ENCODE data around the gene UBAC2. TPM values are rescaled to one million over a fixed set of nuclear protein-coding genes. Genes with fewer than 3 reads are reported as not detected.

UBAC2 gene
- total RNA-seq, 1 experiment from 2014 or later: 41.0 TPM

GRCh38 chr13:99432609-99433542, 232.2 kb downstream of the UBAC2 start:
- H3K27ac Mint-ChIP-seq (ENCODE audit: unreplicated experiment): no peak overlapping the region
- no peaks in the 10 kb centered on the region for H3K9me3 Mint-ChIP-seq (ENCODE audit: low read depth, unreplicated experiment)
- H3K27me3 Mint-ChIP-seq (ENCODE audit: unreplicated experiment): no peaks in the 10 kb centered on the region
- no TSS peak for BruUV-seq (replicated peaks)
- DNase-seq: no peak
- H3K4me3 Mint-ChIP-seq (ENCODE audit: low read depth, unreplicated experiment): peak overlapping the region; percentile 41
- no peak for TF ChIP-seq CTCF (IDR thresholded peaks at IDR 0.05; ENCODE audit: unreplicated experiment)
- H3K4me1 Mint-ChIP-seq (ENCODE audit: low read depth, unreplicated experiment): peaks cover 10% of the 10 kb centered on the region
- H3K36me3 Mint-ChIP-seq (ENCODE audit: insufficient read depth, unreplicated experiment): no peaks in the 10 kb centered on the region
- intact Hi-C loops (cut with micrococcal nuclease; ENCODE audit: unreplicated experiment): no loop called here
- CTCF ChIA-PET: no interaction called here

GRCh38 chr13:99433543-99434075, 233.0 kb downstream of the UBAC2 start:
- peaks cover 10% of the 10 kb centered on the region for H3K4me1 Mint-ChIP-seq (ENCODE audit: low read depth, unreplicated experiment)
- H3K4me3 Mint-ChIP-seq (ENCODE audit: low read depth, unreplicated experiment): no peak overlapping the region
- BruUV-seq (replicated peaks): no TSS peak
- CTCF ChIA-PET: no interaction called here
- no peaks in the 10 kb centered on the region for H3K9me3 Mint-ChIP-seq (ENCODE audit: low read depth, unreplicated experiment)
- intact Hi-C loops (cut with micrococcal nuclease; ENCODE audit: unreplicated experiment): no loop called here
- DNase-seq: no peak
- peaks cover 5% of the 10 kb centered on the region for H3K27me3 Mint-ChIP-seq (ENCODE audit: unreplicated experiment)
- no peak overlapping the region for H3K27ac Mint-ChIP-seq (ENCODE audit: unreplicated experiment)
- no peak for TF ChIP-seq CTCF (IDR thresholded peaks at IDR 0.05; ENCODE audit: unreplicated experiment)
- H3K36me3 Mint-ChIP-seq (ENCODE audit: insufficient read depth, unreplicated experiment): no peaks in the 10 kb centered on the region

- BruUV-seq (replicated peaks): no TSS peak
- Mint-ChIP-seq H3K4me3 (ENCODE audit: low read depth, unreplicated experiment) (no peak overlapping the region), H3K36me3 (ENCODE audit: insufficient read depth, unreplicated experiment) (no peaks in the 10 kb centered on the region), H3K27ac (ENCODE audit: unreplicated experiment) (no peak overlapping the region), H3K4me1 (ENCODE audit: low read depth, unreplicated experiment) (peaks cover 10% of the 10 kb centered on the region), H3K9me3 (ENCODE audit: low read depth, unreplicated experiment) (no peaks in the 10 kb centered on the region), H3K27me3 (ENCODE audit: unreplicated experiment) (peaks cover 12% of the 10 kb centered on the region)
- intact Hi-C loops (cut with micrococcal nuclease; ENCODE audit: unreplicated experiment): no loop called here
- DNase-seq: no peak
- TF ChIP-seq CTCF (IDR thresholded peaks at IDR 0.05; ENCODE audit: unreplicated experiment): no peak
- CTCF ChIA-PET: no interaction called here
These were observed 233.7 kb downstream of the UBAC2 start for GRCh38 chr13:99434258-99434788.

GRCh38 chr13:99435116-99435515, 234.5 kb downstream of the UBAC2 start:
- BruUV-seq (replicated peaks): no TSS peak
- intact Hi-C loops (cut with micrococcal nuclease; ENCODE audit: unreplicated experiment): loop anchor here (5.0 kb wide), 2 partner anchors 48 to 168 kb away; no protein-coding TSS in a partner anchor
- no peak overlapping the region for H3K4me3 Mint-ChIP-seq (ENCODE audit: low read depth, unreplicated experiment)
- peaks cover 12% of the 10 kb centered on the region for H3K27me3 Mint-ChIP-seq (ENCODE audit: unreplicated experiment)
- DNase-seq: no peak
- CTCF ChIA-PET: interaction anchor here (1.2 kb wide), 1 partner anchor 166 kb away, joined by 4 read pairs; no protein-coding TSS in a partner anchor
- no peak overlapping the region for H3K27ac Mint-ChIP-seq (ENCODE audit: unreplicated experiment)
- H3K9me3 Mint-ChIP-seq (ENCODE audit: low read depth, unreplicated experiment): no peaks in the 10 kb centered on the region
- H3K4me1 Mint-ChIP-seq (ENCODE audit: low read depth, unreplicated experiment): peaks cover 10% of the 10 kb centered on the region
- TF ChIP-seq CTCF (IDR thresholded peaks at IDR 0.05; ENCODE audit: unreplicated experiment): no peak
- no peaks in the 10 kb centered on the region for H3K36me3 Mint-ChIP-seq (ENCODE audit: insufficient read depth, unreplicated experiment)
